Skin epidermis (tissue), 12 donors: ENCODE results near the gene CTNNAL1.

Source experiments
- H3K27ac ChIP-seq, 21 experiments: fragments of 200-600 bp; sonication (generic) in 11 of 21; one replicate each; pipeline ENCODE4 v1.5.0; 2020; ENCODE audit warnings: mild to moderate bottlenecking in 3 of 21, inconsistent platforms in 2 of 21, moderate library complexity in 2 of 21
- H3K4me3 ChIP-seq, 7 experiments: fragments of 200-600 bp; sonication (generic) in 2 of 7; one replicate each; pipeline ENCODE4 v1.5.0; 2020; ENCODE audit warnings: inconsistent platforms in 2 of 7, mild to moderate bottlenecking in 2 of 7, moderate library complexity in 1 of 7

Gene CTNNAL1

DNA sequence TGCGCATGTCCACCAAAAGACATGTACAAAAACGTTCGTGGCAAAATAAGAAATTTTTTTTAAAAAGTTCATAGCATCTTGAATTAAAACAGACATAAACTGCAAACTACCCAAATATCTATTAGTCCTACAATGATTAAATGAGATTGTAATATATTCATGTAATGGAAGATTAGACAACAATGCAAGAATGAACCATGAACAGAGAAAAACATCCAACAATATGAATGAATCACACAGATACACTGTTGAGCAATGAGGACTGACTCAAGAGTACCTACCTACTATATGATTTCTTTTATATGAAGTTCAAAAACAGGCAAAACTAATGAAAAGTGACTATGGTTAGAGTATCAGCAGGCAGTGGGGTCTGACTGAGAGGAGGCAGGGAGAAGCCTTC, 17.9 kb upstream of the CTNNAL1 start:
- no peak overlapping the region for H3K27ac ChIP-seq
- H3K4me3 ChIP-seq, result no peak overlapping the region

DNA sequence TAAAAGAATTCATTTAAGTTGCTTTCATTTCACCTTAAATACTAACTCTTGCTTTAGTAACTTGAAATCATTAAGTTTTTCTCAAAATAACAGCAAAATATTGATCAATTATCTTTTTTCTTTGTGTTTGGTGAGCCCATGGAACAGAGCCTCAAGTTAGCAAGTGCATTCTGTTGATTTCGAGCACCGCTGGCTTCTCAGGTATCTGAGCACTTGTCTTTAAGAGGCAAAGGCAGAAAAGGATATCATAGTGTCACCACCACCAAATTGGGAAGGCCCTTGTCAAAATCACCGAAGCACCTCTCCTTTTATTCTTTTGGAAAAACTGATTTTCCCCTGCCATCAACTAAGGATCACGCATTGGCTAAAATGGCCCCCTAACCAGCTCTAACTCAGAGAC, 17.1 kb upstream of the CTNNAL1 start:
- Histone ChIP-seq H3K4me3 (no peak overlapping the region), H3K27ac (no peak overlapping the region)

DNA sequence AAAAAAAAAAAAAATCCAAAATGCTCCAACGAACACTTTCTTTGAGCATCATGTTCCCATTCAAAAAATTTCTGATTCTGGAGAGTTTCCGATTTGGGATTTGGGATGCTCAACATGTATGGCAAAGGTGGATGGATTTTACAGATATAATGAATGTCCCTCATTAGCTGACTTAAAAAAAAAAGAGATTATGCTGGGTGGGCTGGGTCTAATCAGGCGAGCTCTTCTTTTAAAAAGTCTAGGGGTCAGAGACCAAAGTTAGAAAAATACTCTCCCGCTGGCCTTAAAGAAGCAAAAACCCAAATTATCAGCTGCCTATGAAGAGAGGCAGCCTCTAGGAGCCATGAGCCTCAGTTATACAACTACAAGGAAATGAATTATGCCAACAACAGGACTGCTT, 15.2 kb upstream of the CTNNAL1 start:
- Histone ChIP-seq H3K4me3 (no peak overlapping the region), H3K27ac (no peak overlapping the region)

DNA sequence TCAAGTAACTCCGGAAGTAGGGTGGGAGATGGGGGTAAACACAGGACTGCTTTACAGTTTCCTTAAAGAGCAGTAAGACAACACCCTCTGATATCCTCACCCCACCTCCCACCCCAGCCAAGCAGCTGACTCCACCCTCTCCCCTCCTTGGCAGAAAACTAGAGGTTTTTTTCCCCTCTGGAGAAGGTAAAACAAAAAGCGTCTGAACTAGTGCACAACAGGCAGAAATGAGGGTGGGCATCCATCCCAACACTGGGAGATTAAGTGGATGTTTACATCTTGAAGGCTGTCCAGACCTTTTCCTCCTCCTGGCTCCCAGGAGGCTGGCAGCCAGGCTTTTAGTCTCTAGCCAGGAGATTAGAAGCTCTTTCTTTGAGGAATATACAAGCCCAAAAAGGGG, 13.9 kb upstream of the CTNNAL1 start:
- no peak overlapping the region for H3K4me3 ChIP-seq
- H3K27ac ChIP-seq, result no peak overlapping the region

DNA sequence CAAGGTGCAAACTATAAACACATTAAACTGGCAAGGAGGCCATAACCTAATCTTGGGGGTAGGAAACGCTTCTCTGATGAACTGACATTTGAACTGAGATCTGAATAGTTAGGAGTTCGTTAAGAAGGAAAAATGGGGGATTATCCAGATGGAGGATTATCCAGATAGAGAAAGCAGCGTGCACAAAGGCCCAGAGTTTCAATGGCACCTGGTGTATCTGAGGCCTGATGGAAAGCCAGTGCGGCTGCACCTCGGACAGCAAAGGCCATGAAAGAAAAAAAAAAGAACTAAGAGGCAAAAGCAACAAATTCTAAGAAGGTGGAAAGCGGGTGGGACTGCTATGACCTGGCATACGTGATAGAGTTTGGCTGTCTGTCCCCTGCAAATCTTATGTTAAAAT, 13.0 kb upstream of the CTNNAL1 start:
- H3K4me3 ChIP-seq, result no peak overlapping the region
- H3K27ac ChIP-seq, result no peak overlapping the region

DNA sequence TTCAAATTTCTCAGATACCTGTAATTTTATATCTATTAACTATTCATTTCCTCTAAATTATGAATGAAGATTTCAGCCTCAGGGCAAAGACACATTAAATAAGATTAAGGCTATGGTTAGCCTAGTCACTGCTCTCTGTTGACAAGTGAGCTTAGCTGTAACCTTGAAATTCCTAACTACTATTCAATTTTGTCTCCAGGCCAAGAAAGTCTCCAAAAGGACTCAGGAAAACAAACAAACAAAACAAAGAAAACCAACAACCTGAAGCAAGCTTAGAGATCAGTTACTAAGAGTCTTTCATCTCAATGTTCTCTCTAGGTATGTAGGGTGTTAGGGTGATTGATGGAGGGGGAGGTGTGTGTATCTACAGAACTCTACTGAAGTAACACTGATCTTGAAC, 9.6 kb upstream of the CTNNAL1 start:
- Histone ChIP-seq H3K4me3 (no peak overlapping the region), H3K27ac (no peak overlapping the region)

DNA sequence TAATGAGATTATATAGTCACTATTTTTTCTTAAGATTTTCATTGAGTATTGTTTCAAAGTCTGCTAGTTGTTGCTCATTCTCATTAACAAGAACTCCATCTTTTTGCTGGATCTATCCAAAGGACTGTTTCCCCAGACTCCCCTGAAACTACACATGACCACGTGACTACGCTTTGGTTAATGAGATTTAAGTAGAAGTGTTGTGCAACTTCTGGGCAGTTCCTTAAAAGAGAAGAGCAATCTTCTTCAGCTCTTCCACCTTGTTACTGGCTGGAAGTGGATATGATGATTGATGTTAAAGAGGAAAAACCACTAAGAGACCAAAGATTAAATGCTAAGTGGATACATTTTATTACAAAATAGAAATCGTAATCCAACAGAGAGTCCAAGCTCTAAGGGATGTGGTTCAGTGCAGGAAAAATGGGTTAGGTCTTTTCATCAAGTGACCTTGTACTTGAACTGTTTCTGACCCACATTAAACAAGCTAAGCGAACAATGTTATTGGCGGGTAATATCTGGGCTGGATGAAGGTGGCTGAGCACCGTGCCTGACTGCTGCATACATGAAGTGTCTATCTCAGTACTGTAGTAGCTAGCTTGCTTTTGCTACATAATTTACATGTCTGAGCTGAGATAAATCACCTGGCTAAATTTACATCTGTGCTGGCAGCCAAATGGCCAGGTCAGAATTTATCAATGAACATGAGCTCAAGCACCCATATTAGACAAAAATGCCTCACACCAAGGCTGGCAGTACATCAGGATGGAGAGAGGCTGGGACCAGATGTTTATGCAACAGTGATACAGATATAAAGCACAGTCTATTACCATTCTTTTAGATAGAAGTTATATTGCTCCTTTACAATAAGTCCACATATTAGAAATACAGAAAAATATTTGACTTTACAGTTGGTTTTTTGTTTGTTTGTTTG, 7.5 kb upstream of the CTNNAL1 start:
- Histone ChIP-seq H3K27ac (no peak overlapping the region), H3K4me3 (no peak overlapping the region)

DNA sequence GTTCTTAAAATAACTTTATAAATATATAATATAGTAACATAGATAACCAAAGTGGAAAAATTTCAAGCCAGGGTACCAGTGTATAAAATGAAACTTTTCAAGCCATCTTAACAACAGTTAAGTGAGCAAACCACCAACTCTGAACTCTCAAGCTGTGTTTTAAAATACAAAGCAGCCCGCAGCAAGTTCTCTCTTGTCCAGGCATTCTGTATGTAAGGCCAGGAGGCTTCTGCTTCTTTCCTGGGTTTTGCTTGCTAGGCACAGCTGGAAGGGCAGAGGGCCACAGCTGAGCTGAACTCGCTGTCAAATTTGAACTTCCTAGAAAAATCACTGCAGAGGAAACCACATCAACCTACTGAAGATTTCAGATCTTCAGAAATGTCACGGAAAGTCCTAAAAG, 6.8 kb upstream of the CTNNAL1 start:
- H3K27ac ChIP-seq, result no peak overlapping the region
- H3K4me3 ChIP-seq, result no peak overlapping the region

DNA sequence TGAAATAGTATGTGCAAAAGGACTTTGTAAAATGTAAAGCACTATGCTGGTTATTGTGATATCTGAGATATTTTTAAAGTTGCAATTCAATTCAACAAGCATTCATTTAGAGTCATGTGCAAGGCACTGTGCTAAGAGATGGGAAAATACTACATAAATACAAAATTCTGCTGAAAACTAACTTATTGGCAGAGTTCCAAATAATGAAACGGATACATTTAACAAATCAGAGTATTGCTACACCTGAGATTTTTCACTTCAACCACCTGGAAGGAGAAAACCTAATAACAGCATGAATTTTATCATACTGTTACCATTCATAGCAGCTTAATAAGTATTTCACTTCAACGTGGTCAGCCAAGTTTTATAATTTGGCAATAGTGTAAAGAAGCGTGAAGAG, 6.1 kb upstream of the CTNNAL1 start:
- H3K4me3 ChIP-seq, result no peak overlapping the region
- no peak overlapping the region for H3K27ac ChIP-seq

DNA sequence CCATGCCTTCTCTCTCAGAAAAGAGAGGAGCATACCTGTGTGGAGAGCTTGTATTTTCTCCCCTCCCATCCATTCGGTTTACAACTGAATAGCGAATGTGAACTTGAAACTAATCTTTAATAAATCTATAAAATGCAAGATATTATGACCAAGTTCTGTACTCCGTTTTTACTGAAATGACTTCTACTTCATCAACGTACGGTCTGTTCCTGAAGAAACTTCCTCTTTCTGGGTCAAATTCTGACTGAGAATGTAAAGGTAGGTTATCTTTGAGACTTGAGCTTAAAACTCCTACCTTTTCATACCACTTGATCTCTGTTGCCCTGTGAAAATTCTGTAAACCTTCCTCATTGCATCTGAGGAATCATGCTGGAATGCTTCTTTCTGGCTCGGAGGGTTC, 4.2 kb upstream of the CTNNAL1 start:
- H3K4me3 ChIP-seq, result no peak overlapping the region
- H3K27ac ChIP-seq, result no peak overlapping the region

DNA sequence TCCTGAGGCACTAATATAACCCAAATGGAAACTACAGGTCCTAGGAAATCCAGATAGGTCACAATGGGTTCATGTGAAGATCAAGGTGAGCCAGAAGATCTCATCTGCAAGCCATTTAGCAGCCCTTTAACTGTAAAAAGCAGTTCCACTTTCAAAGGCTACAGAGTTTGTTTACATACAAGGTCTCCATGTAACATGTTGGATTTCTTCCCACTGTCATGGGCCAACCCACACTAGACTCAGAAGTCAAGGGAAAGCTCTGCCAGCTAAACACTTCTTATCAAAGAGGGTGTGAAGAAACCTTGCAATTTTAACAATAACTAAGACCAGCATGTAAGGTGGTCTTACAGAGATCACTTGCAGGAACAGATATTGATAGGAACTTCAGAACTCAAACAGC, 3.8 kb upstream of the CTNNAL1 start:
- Histone ChIP-seq H3K4me3 (no peak overlapping the region), H3K27ac (no peak overlapping the region)

DNA sequence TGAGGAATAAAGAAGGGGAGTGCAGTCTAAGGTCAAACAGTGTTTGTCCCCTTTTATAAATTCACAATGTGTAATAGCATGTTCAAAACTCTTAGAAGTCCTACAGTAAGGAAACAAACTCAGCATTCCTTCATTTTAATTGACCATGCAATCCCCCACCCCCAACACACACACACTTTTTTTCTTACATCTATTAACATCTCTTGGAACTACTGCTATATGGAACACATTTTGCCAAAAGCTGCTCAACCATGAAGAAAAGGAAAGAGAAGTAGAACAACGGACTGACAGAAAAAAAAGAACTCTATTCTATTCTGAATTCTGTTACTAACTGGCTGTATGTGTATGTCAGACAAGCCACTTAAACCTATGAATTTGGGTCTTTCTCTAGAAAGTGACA, 2.8 kb upstream of the CTNNAL1 start:
- Histone ChIP-seq H3K4me3 (no peak overlapping the region), H3K27ac (no peak overlapping the region)

DNA sequence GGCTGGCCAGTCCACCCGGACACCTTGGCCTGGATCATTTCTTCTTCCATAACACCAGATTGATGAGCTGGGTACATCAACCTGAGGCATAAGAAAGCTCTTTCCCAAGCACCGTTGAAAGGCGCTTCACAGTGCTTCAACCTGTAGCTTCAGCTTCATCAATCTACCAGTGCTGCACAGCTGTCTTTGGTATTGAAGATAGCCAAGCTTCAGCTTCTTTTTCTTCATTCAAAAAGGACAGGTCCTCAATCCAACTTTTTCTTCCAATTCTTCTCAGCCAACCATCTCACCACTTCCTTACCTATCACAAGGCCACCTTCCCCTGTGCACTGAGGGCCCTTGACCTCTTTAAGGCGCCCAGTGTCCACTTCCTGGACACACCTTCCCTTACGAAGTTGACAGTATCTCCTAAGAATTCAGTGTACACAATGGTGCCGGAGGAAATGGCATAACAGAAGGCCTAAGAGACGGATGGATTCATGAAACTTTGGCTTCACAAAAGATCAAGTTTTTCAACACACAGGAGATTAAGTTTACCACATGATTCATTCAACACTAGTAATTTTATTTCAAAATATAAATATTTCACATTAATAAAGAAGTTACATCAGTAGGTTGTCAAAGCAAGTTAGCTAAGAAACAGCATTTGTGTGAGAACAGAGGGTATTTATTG, 1.4 kb upstream of the CTNNAL1 start:
- peak overlapping the region in 6 of 21 experiments; percentile 7 to 97 (median 91) for H3K27ac ChIP-seq
- no peak overlapping the region for H3K4me3 ChIP-seq

DNA sequence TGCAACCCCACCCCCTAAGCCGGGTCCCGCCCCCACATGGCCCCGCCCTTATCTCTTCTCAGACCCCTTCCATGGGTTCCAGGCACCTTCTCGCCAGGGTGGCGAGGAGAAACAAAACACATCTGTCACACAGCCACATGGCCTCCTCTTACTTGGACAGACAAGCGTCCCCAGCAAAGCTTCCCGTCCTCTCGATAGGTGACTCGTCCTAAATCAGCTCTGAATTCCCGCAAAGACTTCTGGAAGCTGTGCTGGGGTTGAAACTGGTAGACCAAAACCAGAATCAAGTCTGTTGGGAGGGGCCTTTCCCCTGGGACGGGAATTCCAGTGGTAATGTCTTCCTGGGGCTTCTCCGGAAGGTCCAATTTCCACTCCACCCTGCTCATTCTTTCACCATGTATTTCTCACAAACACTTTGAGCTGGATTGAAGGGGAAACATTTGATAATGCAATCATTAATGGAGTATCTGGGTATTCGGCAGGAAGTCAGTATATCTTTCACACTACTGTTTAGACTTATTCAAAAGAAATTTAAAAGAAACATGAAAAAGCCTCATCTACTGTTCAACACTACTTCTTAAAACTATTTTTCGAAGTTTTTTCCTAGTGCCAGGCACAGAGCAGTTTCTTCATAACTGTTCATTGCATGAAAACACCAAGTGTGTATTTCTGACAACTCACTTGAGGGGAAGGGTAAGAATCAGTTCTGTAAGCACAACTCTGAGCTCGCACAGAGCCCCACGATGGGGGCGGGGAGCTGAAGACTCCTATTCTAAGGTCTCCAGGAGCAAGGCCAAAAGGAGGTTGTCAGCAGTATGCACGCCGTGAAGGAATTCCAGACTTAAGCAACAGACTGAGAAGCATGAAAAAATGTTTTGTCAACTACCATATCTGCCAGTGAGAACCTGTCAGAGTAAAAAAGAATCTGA, 644 bp upstream of the CTNNAL1 start:
- H3K27ac ChIP-seq, result peak overlapping the region in 17 of 21 experiments; percentile 32 to 97 (median 86)
- H3K4me3 ChIP-seq, result peak overlapping the region; percentile 52 to 87 (median 76)

DNA sequence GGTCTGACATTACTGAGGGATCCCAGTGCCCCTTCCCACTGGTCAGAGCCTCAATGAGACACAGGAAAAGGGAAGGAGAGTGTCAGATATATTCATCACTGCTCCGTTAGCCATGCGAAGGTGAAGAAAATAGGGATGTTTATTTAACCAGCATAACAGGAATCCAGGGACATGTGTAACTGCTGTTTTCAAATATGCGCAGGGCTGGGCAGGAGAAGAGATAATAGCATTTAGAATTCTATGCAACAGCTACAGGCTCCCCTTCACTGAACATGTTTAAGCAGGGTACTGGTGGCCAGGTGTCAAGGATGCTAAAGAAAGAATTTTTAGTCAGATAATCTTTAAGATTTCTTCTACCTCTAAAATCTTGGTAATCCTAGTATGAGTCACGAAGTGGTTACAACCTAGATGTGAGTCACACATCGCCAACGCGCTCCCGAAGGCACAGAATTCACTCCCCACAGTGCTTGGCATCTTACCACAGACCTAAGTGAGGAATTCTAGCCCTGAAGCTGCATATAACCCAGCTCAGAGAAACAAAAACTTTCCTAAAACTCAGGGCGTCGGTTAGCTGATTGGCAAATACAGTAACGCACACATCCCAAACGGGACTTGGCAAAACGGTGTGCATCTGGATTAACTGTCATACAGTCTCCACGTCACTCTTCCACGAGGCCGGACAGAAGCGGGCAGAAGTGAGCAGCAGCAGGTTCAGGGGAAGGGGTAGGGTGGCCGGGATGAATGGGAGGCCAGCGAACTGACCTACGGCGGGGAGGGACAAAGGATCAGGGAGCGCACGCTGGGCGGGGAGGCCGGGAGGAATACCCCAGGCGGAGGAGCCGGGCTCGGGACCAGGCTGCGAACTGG, 1.1 kb downstream of the CTNNAL1 start:
- H3K27ac ChIP-seq, result peak overlapping the region; percentile 34 to 97 (median 85)
- H3K4me3 ChIP-seq, result peak overlapping the region; percentile 52 to 87 (median 76)

DNA sequence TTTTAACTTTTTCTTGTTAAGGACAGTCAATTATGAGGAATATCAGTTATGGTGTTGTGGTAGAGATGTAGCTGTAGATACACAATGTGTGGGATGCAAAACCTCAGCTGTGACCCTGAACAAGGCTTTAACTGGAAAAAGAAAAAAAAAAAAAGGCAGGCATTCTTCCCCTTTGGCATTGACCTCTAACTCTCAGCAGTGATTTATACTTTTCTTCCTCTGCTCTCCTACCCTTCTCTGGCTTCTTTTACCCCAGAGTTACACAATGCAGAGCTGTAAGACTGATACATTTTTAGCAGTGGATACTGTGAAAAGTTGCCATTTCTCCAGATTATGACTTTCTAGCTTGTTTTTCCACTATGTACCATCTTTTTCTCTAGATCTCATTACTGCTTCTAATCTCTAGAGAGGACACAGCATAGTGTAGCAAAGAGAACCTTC, 2.0 kb downstream of the CTNNAL1 start:
- H3K27ac ChIP-seq, result peak overlapping the region in 6 of 21 experiments; percentile 0 to 37 (median 14)
- peak overlapping the region in 1 of 7 experiments; percentile 86 for H3K4me3 ChIP-seq

DNA sequence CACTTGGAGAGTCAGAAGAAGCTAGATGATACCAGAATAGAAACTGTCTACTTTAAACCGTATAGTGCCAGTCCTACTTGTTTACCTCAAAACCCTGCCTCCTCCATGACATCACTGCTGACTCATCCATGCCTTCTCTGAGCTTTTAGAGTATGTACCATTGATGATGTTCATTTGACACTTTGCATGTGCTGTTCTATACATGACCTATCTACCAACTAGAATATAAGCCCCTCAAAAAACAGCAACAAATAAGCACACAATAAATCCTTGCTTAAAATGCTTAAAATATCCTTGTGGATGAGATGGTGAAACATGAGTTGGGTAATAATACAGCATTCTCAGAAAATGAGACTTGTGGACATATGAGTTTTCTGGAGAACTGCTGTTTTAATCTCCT, 2.6 kb downstream of the CTNNAL1 start:
- Histone ChIP-seq H3K4me3 (no peak overlapping the region), H3K27ac (peak overlapping the region in 1 of 21 experiments; percentile 0)

DNA sequence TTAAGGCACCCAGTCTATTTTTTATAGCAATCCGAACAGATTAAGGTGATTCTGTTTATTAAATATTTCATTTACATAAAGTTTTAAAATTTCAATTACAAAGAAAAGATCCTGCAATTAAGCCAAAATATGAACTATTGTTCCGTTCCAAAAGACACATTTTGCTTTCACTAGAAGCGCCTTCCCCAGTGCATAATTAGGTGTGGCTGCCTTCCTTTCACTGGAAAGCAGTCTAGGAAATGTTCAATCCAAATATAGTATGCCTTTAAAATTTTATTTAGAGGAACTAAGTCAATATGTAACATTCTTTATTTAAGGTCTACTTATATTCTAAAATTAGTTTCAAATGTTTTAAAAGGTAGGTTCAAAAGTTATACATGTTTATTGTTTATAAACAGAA, 7.6 kb downstream of the CTNNAL1 start:
- H3K4me3 ChIP-seq, result no peak overlapping the region
- H3K27ac ChIP-seq, result no peak overlapping the region

DNA sequence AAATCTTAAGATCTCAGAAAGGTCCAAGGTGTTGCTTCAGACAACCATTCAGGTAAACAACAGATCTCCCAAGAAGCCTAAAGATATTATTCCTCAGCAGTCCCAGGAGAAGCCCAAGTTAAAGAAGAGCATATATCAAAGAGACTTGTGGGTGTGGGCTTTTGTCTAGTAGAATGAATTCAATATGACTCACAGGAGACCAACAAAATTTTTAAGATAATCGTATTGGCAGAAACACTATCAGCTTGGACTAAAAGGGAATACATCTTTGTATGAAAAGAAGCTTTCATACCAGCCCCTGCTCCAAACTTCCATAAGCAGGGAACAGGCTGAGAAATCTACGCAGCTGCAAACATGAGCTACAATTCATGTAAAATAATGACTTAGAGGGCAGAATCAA, 10.2 kb downstream of the CTNNAL1 start:
- Histone ChIP-seq H3K4me3 (no peak overlapping the region), H3K27ac (no peak overlapping the region)
